Ovary (tissue), 9 donors: ENCODE measurements around the gene MAPK8IP3. TPM values are rescaled to one million over a fixed set of nuclear protein-coding genes. Genes with fewer than 3 reads are reported as not detected.
A peak's percentile ranks its signal among the peaks of the same experiment; 100 is the strongest.

Experiments
- DNase-seq, 5 donors: peaks; one replicate each; pipeline ENCODE4 v3.0.0-alpha.2; 2019 to 2020
- H3K27ac ChIP-seq, 2 donors: fragments of 200-600 bp; one replicate each; pipeline versions ENCODE4 v1.5.1 to v1.8.0; 2019 to 2022
- H3K27me3 ChIP-seq: fragments of 200-600 bp; one replicate; pipeline ENCODE4 v1.8.0; 2022
- H3K36me3 ChIP-seq: fragments of 200-600 bp; sonication (generic); one replicate; pipeline ENCODE4 v1.5.1; 2019
- H3K4me1 ChIP-seq: one replicate; pipeline ENCODE4 v1.8.1; 2013; ENCODE audit warnings: mild to moderate bottlenecking, moderate library complexity; ENCODE audit not compliant: insufficient read depth
- H3K4me3 ChIP-seq: fragments of 200-600 bp; sonication (generic); one replicate; pipeline ENCODE4 v1.5.1; 2017
- H3K9me3 ChIP-seq, 2 donors: fragments of 200-600 bp in 1 of 2; sonication (generic) in 1 of 2; one replicate each; pipeline versions ENCODE4 v1.5.1 to v1.8.1; 2013 to 2019; ENCODE audit warnings: mild to moderate bottlenecking in 1 of 2, moderate library complexity in 1 of 2
- EP300 ChIP-seq: sonication (generic); formaldehyde crosslinking; IDR thresholded peaks from one replicate; pipeline ENCODE4 v1.6.1; 2017; ENCODE audit warnings: antibody characterized with exemption
- POLR2A ChIP-seq: fragments of 450-650 bp; IDR thresholded peaks from one replicate; pipeline ENCODE4 v1.6.1; 2017; ENCODE audit warnings: antibody characterized with exemption, mild to moderate bottlenecking, moderate library complexity
- WGBS, 3 donors: extraction: QIAGEN DNeasy Blood & Tissue Kit in 1 of 3; methylation state at CpG; one replicate each; pipeline versions ENCODE4 v1.1.5 to v1.1.7; 2013 to 2017; 5-methylcytosine and 5-hydroxymethylcytosine counted together
- intact Hi-C, 4 donors: fragments of 100-400 bp; cut with DNase I; formaldehyde crosslinking; loops; one replicate each; pipeline versions ENCODE4 v1.11.0 to v1.15.1; 2022 to 2023
- microRNA-seq, 3 donors: library from miRNA; unstranded; fragments of <30 nt; microRNA quantifications; one replicate each; pipeline versions ENCODE4 to v1.2.0, GENCODE V29; 2019 to 2020
- polyA plus RNA-seq, 2 donors: library from polyadenylated mRNA; stranded (reverse); fragments of 200-250 nt in 1 of 2; fragments of 350-450 nt in 1 of 2; fragmentation: Illumina TruSeq in 1 of 2; extraction: RNeasy Lipid Tissue Mini Kit (QIAGEN cat#74804) in 1 of 2; gene quantifications; one replicate each; pipeline ENCODE4 v1.2.3, GENCODE V29; 2013 to 2014
- small RNA-seq: library from RNA; depleted of rRNA; stranded (forward); fragments of <200 nt; gene quantifications from one replicate; pipeline ENCODE3, GENCODE V24; 2016
- total RNA-seq, 7 donors: library from RNA; depleted of rRNA in 2 of 7; stranded (reverse); fragments of >200 nt in 2 of 7; fragmentation: NEBNext Ultra II Directional in 3 of 7; extraction: Animal tissue kit (Norgen Biotek cat#: 25700) in 3 of 7; gene quantifications; one replicate each; pipeline versions ENCODE4 v1.1.0 to v1.2.4, GENCODE V29; 2016 to 2023
- TF ChIP-seq, protein P1 (sequence below), 3 donors: fragments of 450-650 bp in 2 of 3; fragments of 200-600 bp in 1 of 3; IDR thresholded peaks; one replicate each; pipeline versions ENCODE4 v1.5.1 to v1.8.0; 2016 to 2022; ENCODE audit warnings: antibody characterized with exemption in 3 of 3, mild to moderate bottlenecking in 1 of 3
- donor health status: DM: no; HTN: no; CAD: no; lungs with moderate emphysema.
- donor health status: DM: no; HTN: no; CAD: no.
- donor health status: Bipolar disorder and iron deficiency.
- donor health status: DM: yes; HTN: yes; CAD: no.
- donor health status: DM: no; HTN: no; CAD: no.
- donor health status: DM: yes; HTN: yes; CAD: no.

Gene MAPK8IP3
- total and polyA plus RNA-seq, 9 donors: 7.0 to 117 (median 72.3) TPM

DNA sequence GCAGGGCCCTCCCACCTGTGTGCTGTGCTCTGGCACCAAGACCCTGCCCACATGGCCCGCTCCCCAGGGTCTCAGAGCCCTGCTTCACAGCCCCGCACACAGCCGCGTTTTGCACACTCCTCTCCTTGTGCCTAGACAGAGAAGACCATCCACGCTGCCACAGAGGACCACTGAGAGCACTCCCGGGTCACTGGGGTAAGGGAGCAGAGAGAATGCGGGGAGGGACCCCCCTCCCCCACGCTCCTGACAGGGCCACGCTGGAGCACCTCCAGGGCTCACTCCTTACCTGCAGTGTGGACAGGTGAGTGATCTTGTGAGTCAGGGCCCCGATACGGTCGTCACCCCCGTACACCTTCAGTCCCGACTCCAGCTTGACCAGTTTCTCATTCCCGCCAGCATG, 113.6 kb downstream of the MAPK8IP3 start:
- DNase-seq: peak in 1 of 5 donors; percentile 29
- 91 to 92% (median 92%) methylated on average over 15 of the region's 15 CpGs for WGBS, 3 donors
- Histone ChIP-seq H3K9me3 (no peaks in the 10 kb centered on the region), H3K27ac (no peak overlapping the region), H3K27me3 (no peaks in the 10 kb centered on the region), H3K4me1 (no peaks in the 10 kb centered on the region), H3K4me3 (no peak overlapping the region), H3K36me3 (no peaks in the 10 kb centered on the region)
- intact Hi-C loops: no loop called here
- TF ChIP-seq POLR2A (no peak), EP300 (no peak)
- TF ChIP-seq, protein P1, sequence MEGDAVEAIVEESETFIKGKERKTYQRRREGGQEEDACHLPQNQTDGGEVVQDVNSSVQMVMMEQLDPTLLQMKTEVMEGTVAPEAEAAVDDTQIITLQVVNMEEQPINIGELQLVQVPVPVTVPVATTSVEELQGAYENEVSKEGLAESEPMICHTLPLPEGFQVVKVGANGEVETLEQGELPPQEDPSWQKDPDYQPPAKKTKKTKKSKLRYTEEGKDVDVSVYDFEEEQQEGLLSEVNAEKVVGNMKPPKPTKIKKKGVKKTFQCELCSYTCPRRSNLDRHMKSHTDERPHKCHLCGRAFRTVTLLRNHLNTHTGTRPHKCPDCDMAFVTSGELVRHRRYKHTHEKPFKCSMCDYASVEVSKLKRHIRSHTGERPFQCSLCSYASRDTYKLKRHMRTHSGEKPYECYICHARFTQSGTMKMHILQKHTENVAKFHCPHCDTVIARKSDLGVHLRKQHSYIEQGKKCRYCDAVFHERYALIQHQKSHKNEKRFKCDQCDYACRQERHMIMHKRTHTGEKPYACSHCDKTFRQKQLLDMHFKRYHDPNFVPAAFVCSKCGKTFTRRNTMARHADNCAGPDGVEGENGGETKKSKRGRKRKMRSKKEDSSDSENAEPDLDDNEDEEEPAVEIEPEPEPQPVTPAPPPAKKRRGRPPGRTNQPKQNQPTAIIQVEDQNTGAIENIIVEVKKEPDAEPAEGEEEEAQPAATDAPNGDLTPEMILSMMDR (IDR thresholded peaks at IDR 0.05): no peak

Small RNA genes lying within 50 kb of the gene (microRNA-seq; reads per million reads assigned to microRNA genes)
- 0 to 0.47 (median 0) reads per million in 3 donors for gene MIR3177

Small RNA genes lying within 50 kb of the gene (small RNA-seq; reads per million reads assigned to genes)
- not detected for gene MIR3177

Other genes with a start within 250 kb of the MAPK8IP3 start
- gene CLCN7, start 231.2 kb upstream of the MAPK8IP3 start, total RNA-seq: 10 to 100 TPM; 28.4 to 70.9 (median 62.8) TPM
- gene CLCN7, start 231.2 kb upstream of the MAPK8IP3 start, polyA plus RNA-seq: 10 to 100 TPM; 16.3 to 31.0 TPM
- under 1 TPM in 2 of 7 donors, not detected in 5; 0.15 to 0.40 TPM for gene PTX4, start 217.3 kb upstream of the MAPK8IP3 start, total RNA-seq
- gene PTX4, start 217.3 kb upstream of the MAPK8IP3 start, polyA plus RNA-seq: under 1 TPM in 1 of 2 donors, not detected in 1; 0.05 TPM
- gene TELO2, start 212.8 kb upstream of the MAPK8IP3 start, total RNA-seq: 10 to 100 TPM in 6 of 7 donors, 1 to 10 TPM in 1; 9.9 to 36.8 (median 32.8) TPM
- gene TELO2, start 212.8 kb upstream of the MAPK8IP3 start, polyA plus RNA-seq: 10 to 100 TPM in 1 of 2 donors, under 1 TPM in 1; 0.27 to 31.7 TPM
- gene TMEM204, start 172.5 kb upstream of the MAPK8IP3 start, total RNA-seq: 10 to 100 TPM in 6 of 7 donors, 1 to 10 TPM in 1; 9.2 to 23.7 (median 13.8) TPM
- gene TMEM204, start 172.5 kb upstream of the MAPK8IP3 start, polyA plus RNA-seq: 10 to 100 TPM in 1 of 2 donors, 1 to 10 TPM in 1; 6.5 to 35.5 TPM
- 10 to 100 TPM; 20.7 to 43.1 (median 30.5) TPM for gene IFT140, start 94.1 kb upstream of the MAPK8IP3 start, total RNA-seq
- 10 to 100 TPM in 1 of 2 donors, 1 to 10 TPM in 1; 8.8 to 20.3 TPM for gene IFT140, start 94.1 kb upstream of the MAPK8IP3 start, polyA plus RNA-seq
- gene CRAMP1, start 93.8 kb upstream of the MAPK8IP3 start, total RNA-seq: 10 to 100 TPM in 5 of 7 donors, 1 to 10 TPM in 2; 7.4 to 21.0 (median 20.2) TPM
- gene CRAMP1, start 93.8 kb upstream of the MAPK8IP3 start, polyA plus RNA-seq: 10 to 100 TPM in 1 of 2 donors, 1 to 10 TPM in 1; 6.9 to 11.2 TPM
- gene JPT2, start 27.9 kb upstream of the MAPK8IP3 start, total RNA-seq: 10 to 100 TPM; 14.4 to 51.8 (median 44.1) TPM
- 10 to 100 TPM; 22.3 to 44.9 TPM for gene JPT2, start 27.9 kb upstream of the MAPK8IP3 start, polyA plus RNA-seq
- 100 to 1,000 TPM in 1 of 7 donors, 10 to 100 TPM in 6; 68.6 to 129 (median 86.8) TPM for gene NME3, start 65.3 kb downstream of the MAPK8IP3 start, total RNA-seq
- gene NME3, start 65.3 kb downstream of the MAPK8IP3 start, polyA plus RNA-seq: 100 to 1,000 TPM in 1 of 2 donors, not detected in 1; 128 TPM
- 10 to 100 TPM in 6 of 7 donors, 1 to 10 TPM in 1; 6.2 to 19.2 (median 16.1) TPM for gene EME2, start 66.6 kb downstream of the MAPK8IP3 start, total RNA-seq
- gene EME2, start 66.6 kb downstream of the MAPK8IP3 start, polyA plus RNA-seq: 1 to 10 TPM in 1 of 2 donors, under 1 TPM in 1; 0.83 to 4.6 TPM
- 10 to 100 TPM; 47.5 to 79.4 (median 53.6) TPM for gene MRPS34, start 66.9 kb downstream of the MAPK8IP3 start, total RNA-seq
- gene MRPS34, start 66.9 kb downstream of the MAPK8IP3 start, polyA plus RNA-seq: 10 to 100 TPM; 31.8 to 61.4 TPM
- gene SPSB3, start 76.4 kb downstream of the MAPK8IP3 start, total RNA-seq: 10 to 100 TPM; 34.9 to 98.5 (median 57.6) TPM
- 100 to 1,000 TPM in 1 of 2 donors, 1 to 10 TPM in 1; 2.4 to 138 TPM for gene SPSB3, start 76.4 kb downstream of the MAPK8IP3 start, polyA plus RNA-seq
- gene NUBP2, start 76.8 kb downstream of the MAPK8IP3 start, total RNA-seq: 10 to 100 TPM; 42.8 to 72.0 (median 52.3) TPM
- gene NUBP2, start 76.8 kb downstream of the MAPK8IP3 start, polyA plus RNA-seq: 10 to 100 TPM in 1 of 2 donors, under 1 TPM in 1; 0.50 to 76.5 TPM
- 1 to 10 TPM in 2 of 7 donors, under 1 TPM in 5; 0.20 to 1.8 (median 0.47) TPM for gene IGFALS, start 87.5 kb downstream of the MAPK8IP3 start, total RNA-seq
- under 1 TPM in 1 of 2 donors, not detected in 1; 0.63 TPM for gene IGFALS, start 87.5 kb downstream of the MAPK8IP3 start, polyA plus RNA-seq
- 10 to 100 TPM; 22.8 to 70.2 (median 37.0) TPM for gene HAGH, start 120.6 kb downstream of the MAPK8IP3 start, total RNA-seq
- 10 to 100 TPM in 1 of 2 donors, 1 to 10 TPM in 1; 7.7 to 38.2 TPM for gene HAGH, start 120.6 kb downstream of the MAPK8IP3 start, polyA plus RNA-seq
- gene FAHD1, start 121.0 kb downstream of the MAPK8IP3 start, total RNA-seq: 10 to 100 TPM; 11.0 to 22.1 (median 16.8) TPM
- gene FAHD1, start 121.0 kb downstream of the MAPK8IP3 start, polyA plus RNA-seq: 10 to 100 TPM; 11.0 to 14.0 TPM
- gene MEIOB, start 166.0 kb downstream of the MAPK8IP3 start, total RNA-seq: under 1 TPM in 2 of 7 donors, not detected in 5; 0.23 to 0.24 TPM
- gene MEIOB, start 166.0 kb downstream of the MAPK8IP3 start, polyA plus RNA-seq: under 1 TPM; 0.24 to 0.27 TPM
- 1 to 10 TPM in 1 of 7 donors, under 1 TPM in 1, not detected in 5; 0.69 to 1.8 TPM for gene HS3ST6, start 212.2 kb downstream of the MAPK8IP3 start, total RNA-seq
- gene HS3ST6, start 212.2 kb downstream of the MAPK8IP3 start, polyA plus RNA-seq: not detected
- gene MSRB1, start 237.0 kb downstream of the MAPK8IP3 start, total RNA-seq: 10 to 100 TPM; 12.2 to 27.5 (median 21.9) TPM
- 10 to 100 TPM in 1 of 2 donors, 1 to 10 TPM in 1; 6.7 to 31.1 TPM for gene MSRB1, start 237.0 kb downstream of the MAPK8IP3 start, polyA plus RNA-seq
- not detected for gene RPL3L, start 248.5 kb downstream of the MAPK8IP3 start, total RNA-seq
- gene RPL3L, start 248.5 kb downstream of the MAPK8IP3 start, polyA plus RNA-seq: not detected